Lung (tissue), 12 donors: ENCODE measurements around the gene MYO3B. TPM values are rescaled to one million over a fixed set of nuclear protein-coding genes. Genes with fewer than 3 reads are reported as not detected.
A peak's percentile ranks its signal among the peaks of the same experiment; 100 is the strongest.

Source experiments
- ATAC-seq: fragments of 200-7000 bp; cut with Tn5 transposase; one replicate; pipeline ENCODE4 v1.9.1; 2020; ENCODE audit warnings: moderate number of reproducible peaks; ENCODE audit not compliant: insufficient read depth, low FRiP score
- DNase-seq, 3 donors: peaks; one replicate each; pipeline ENCODE4 v3.0.0-alpha.2; 2013 to 2017
- H3K27ac ChIP-seq, 2 donors: one replicate each; pipeline ENCODE4 v1.5.1; 2013; ENCODE audit warnings: mild to moderate bottlenecking in 2 of 2, moderate library complexity in 2 of 2, control low read depth in 1 of 2, inconsistent platforms in 1 of 2, low read depth in 1 of 2, low read length in 1 of 2
- H3K27me3 ChIP-seq, 3 donors: one replicate each; pipeline ENCODE4 v1.5.1; 2013; ENCODE audit warnings: low read length in 2 of 3; ENCODE audit not compliant: control insufficient read depth in 3 of 3, insufficient read depth in 3 of 3
- H3K36me3 ChIP-seq, 4 donors: one replicate each; pipeline ENCODE4 v1.5.1; 2013; ENCODE audit warnings: low read length in 4 of 4, mild to moderate bottlenecking in 1 of 4, moderate library complexity in 1 of 4; ENCODE audit not compliant: control insufficient read depth in 4 of 4, insufficient read depth in 4 of 4
- H3K4me1 ChIP-seq, 5 donors: one replicate each; pipeline ENCODE4 v1.5.1; 2013; ENCODE audit warnings: low read length in 5 of 5, mild to moderate bottlenecking in 2 of 5, moderate library complexity in 1 of 5; ENCODE audit not compliant: control insufficient read depth in 5 of 5, insufficient read depth in 5 of 5
- H3K4me3 ChIP-seq: one replicate; pipeline ENCODE4 v1.5.1; 2013; ENCODE audit warnings: mild to moderate bottlenecking, control low read depth, moderate library complexity
- H3K9ac ChIP-seq, 2 donors: one replicate each; pipeline ENCODE4 v1.5.1; 2013; ENCODE audit warnings: low read length in 2 of 2, control low read depth in 1 of 2; ENCODE audit not compliant: insufficient read depth in 1 of 2
- H3K9me3 ChIP-seq, 4 donors: one replicate each; pipeline ENCODE4 v1.5.1; 2013; ENCODE audit warnings: low read length in 3 of 4, mild to moderate bottlenecking in 1 of 4, moderate library complexity in 1 of 4; ENCODE audit not compliant: control insufficient read depth in 4 of 4, insufficient read depth in 3 of 4
- CTCF ChIP-seq: IDR thresholded peaks from 2 replicates; pipeline ENCODE4 v1.5.1; 2012; ENCODE audit warnings: mild to moderate bottlenecking; ENCODE audit errors: control extremely low read depth, extremely low read depth
- WGBS, 2 donors: extraction: QIAGEN DNeasy Blood & Tissue Kit; methylation state at CpG; one replicate each; pipeline ENCODE4 v1.1.7; 2013; 5-methylcytosine and 5-hydroxymethylcytosine counted together
- polyA plus RNA-seq, 2 donors: library from polyadenylated mRNA; stranded (reverse); fragments of 200-250 nt; gene quantifications; one replicate each; pipeline ENCODE4 v1.2.1, GENCODE V29; 2013
- total RNA-seq, 2 donors: library from RNA; depleted of rRNA in 1 of 2; stranded (reverse); fragments of >200 nt in 1 of 2; gene quantifications; one replicate each; pipeline ENCODE4 v1.2.1, GENCODE V29; 2014 to 2021
- donor health status: control.
- donor health status: control.
- donor health status: Bipolar disorder and iron deficiency.
- donor health status: healthy.
- donor health status: DM: yes; HTN: yes; CAD: no.

The MYO3B gene
- total and polyA plus RNA-seq, 4 donors = 0.03 to 0.82 (median 0.05) TPM; not detected in 1

GRCh38 chr2:170456914-170457313 lies 279.0 kb downstream of the MYO3B start:
- H3K9me3 ChIP-seq = peaks cover 0 to 1% (median 0%) of the 10 kb centered on the region in 4 donors
- no peaks in the 10 kb centered on the region for H3K27me3 ChIP-seq
- no peak overlapping the region for H3K9ac ChIP-seq
- H3K27ac ChIP-seq = no peak overlapping the region
- no peak for TF ChIP-seq CTCF
- no peak overlapping the region for H3K4me3 ChIP-seq
- H3K36me3 ChIP-seq = no peaks in the 10 kb centered on the region
- H3K4me1 ChIP-seq = no peaks in the 10 kb centered on the region
- WGBS, 2 donors = 96% methylated on average over 3 of the region's 3 CpGs
- DNase-seq (no peak), ATAC-seq (no peak)

GRCh38 chr2:170457742-170458141 lies 279.8 kb downstream of the MYO3B start:
- TF ChIP-seq CTCF = no peak

GRCh38 chr2:170461889-170462288 lies 283.9 kb downstream of the MYO3B start:
- H3K36me3 ChIP-seq = no peaks in the 10 kb centered on the region
- no peaks in the 10 kb centered on the region for H3K4me1 ChIP-seq
- H3K27me3 ChIP-seq = no peaks in the 10 kb centered on the region
- H3K9me3 ChIP-seq = peaks cover 0 to 2% (median 0%) of the 10 kb centered on the region in 4 donors
- peak; percentile 16 to 44 (median 20) for DNase-seq
- H3K9ac ChIP-seq = no peak overlapping the region
- no peak for ATAC-seq
- no peak overlapping the region for H3K27ac ChIP-seq
- H3K4me3 ChIP-seq = no peak overlapping the region
- TF ChIP-seq CTCF = no peak
- WGBS, 2 donors = 92 to 94% methylated on average over 4 of the region's 4 CpGs

More at GRCh38 chr2:170457742-170458141, 279.8 kb downstream of the MYO3B start:
- H3K27me3 ChIP-seq = no peaks in the 10 kb centered on the region
- no peak overlapping the region for H3K9ac ChIP-seq
- no peak overlapping the region for H3K4me3 ChIP-seq
- ATAC-seq (no peak), DNase-seq (no peak)
- WGBS, 2 donors = 97 to 98% methylated on average over 9 of the region's 9 CpGs
- H3K27ac ChIP-seq = no peak overlapping the region
- H3K9me3 ChIP-seq = peaks cover 0 to 1% (median 0%) of the 10 kb centered on the region in 4 donors
- H3K36me3 ChIP-seq = no peaks in the 10 kb centered on the region
- no peaks in the 10 kb centered on the region for H3K4me1 ChIP-seq
